ENCODE measurements around the gene AGBL1.

The AGBL1 gene

DNA sequence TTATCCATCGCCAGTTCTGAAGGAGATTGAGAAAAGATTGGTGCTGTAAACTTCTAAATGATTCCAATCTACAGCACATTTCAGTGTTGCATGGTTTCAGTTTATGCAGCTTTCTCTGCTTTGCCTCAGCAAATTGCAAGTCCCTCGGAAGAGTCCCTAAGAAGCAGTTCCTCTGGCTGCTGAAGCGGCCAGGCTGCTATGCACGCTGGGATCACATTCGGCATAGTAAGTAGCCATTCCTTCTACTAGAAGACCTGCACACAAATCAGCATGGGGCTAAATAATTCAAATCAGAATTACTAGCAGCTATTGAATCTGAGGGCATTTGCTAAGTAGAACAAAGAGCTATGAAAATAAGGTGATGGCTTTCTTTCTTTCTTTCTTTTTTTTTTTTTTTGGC, 769.5 kb downstream of the AGBL1 start:
- Mint-ChIP-seq H3K27ac (ENCODE audit: low read depth) (no peak overlapping the region), H3K4me1 (no peaks in the 10 kb centered on the region), H3K36me3 (ENCODE audit: insufficient read depth) (no peaks in the 10 kb centered on the region), H3K9me3 (peaks cover 6% of the 10 kb centered on the region), H3K27me3 (peaks cover 7% of the 10 kb centered on the region), H3K4me3 (no peak overlapping the region)
- no peak for DNase-seq (ENCODE audit: low spot score in 2 of 2)
- no peak for ATAC-seq (replicated peaks; ENCODE audit: extremely low read depth, poor library complexity, severe bottlenecking)

DNA sequence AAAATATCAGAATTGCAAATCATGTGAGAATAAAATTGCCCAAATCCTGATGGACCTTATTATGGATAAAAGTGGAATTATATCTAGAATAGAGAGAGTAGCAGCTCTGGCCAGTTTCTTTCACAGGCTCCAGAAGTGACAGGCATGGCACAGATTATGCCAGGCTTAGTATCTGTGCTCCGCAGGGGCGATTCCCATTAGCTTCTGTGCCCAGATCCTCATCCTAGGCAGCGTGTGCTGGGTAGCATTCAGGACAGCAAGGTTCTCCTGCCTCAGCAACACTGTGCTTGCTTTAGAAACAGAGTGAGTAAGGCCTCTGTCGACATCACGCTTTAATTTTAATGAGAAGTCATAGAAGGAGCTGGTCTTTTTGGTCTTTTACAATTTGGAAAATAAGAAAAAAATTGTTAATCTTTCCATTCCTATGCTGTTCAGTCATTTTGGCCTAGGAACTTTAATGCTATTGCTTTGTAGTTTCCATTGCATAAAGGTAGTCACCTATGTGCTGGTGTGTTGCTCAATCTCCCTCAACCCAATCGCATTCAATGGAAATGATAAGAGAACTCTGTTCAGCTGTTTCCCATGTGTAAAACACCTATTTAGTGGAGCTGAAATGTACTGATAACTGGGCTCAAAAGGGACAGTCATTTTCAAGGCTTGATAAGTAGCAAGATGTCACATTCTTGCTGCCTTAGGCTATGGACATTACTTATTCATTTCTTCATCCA, 770.1 kb downstream of the AGBL1 start:
- peaks cover 6% of the 10 kb centered on the region for H3K9me3 Mint-ChIP-seq
- H3K4me1 Mint-ChIP-seq, result no peaks in the 10 kb centered on the region
- no peaks in the 10 kb centered on the region for H3K36me3 Mint-ChIP-seq (ENCODE audit: insufficient read depth)
- H3K4me3 Mint-ChIP-seq, result no peak overlapping the region
- ATAC-seq (replicated peaks; ENCODE audit: extremely low read depth, poor library complexity, severe bottlenecking) (no peak), DNase-seq (ENCODE audit: low spot score in 2 of 2) (no peak)
- H3K27ac Mint-ChIP-seq (ENCODE audit: low read depth), result no peak overlapping the region
- peaks cover 7% of the 10 kb centered on the region for H3K27me3 Mint-ChIP-seq

DNA sequence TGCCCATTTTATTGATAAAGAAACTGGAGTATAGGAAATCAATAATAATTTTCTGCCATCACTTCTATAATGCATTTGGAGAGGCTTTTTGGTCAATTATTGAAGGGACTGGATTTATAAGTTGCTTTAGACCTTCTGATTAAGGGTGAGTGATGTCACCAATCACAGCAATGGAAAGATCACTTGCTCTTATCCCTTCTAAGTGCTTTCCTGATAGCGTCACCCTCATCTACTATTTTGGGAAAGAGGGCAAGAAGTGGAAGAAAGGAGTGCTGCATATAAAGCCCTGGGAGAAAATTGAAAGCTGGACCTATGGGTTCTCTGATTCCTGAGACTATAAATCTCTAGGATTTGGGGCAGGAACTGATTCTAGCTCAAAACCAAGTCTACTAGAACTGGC, 771.3 kb downstream of the AGBL1 start:
- Mint-ChIP-seq H3K4me3 (no peak overlapping the region), H3K27me3 (peaks cover 7% of the 10 kb centered on the region), H3K4me1 (no peaks in the 10 kb centered on the region), H3K9me3 (peaks cover 3% of the 10 kb centered on the region), H3K27ac (ENCODE audit: low read depth) (no peak overlapping the region), H3K36me3 (ENCODE audit: insufficient read depth) (no peaks in the 10 kb centered on the region)
- no peak for ATAC-seq (replicated peaks; ENCODE audit: extremely low read depth, poor library complexity, severe bottlenecking)
- DNase-seq (ENCODE audit: low spot score in 2 of 2), result no peak

DNA sequence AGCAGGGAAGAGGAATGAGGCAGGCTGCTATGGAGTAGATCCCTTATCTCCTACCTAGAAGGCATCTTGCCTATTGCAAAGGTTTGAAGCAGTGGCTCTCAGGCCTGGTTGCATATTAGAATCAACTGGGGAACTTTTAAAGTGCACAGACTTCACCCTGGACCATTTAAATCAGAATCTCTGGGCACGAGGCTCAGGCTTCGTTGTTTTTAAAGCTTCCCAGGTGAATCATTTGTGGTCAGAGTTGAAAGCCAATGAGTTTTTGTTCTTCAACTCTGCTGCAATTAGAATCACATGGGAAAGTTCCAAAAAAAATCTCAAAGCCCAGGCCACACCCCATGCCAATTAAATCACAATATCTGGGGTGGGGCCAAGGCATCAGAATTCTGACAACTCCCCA, 773.1 kb downstream of the AGBL1 start:
- Mint-ChIP-seq H3K27me3 (peaks cover 12% of the 10 kb centered on the region), H3K4me1 (no peaks in the 10 kb centered on the region), H3K36me3 (ENCODE audit: insufficient read depth) (no peaks in the 10 kb centered on the region), H3K27ac (ENCODE audit: low read depth) (no peak overlapping the region), H3K9me3 (peaks cover 7% of the 10 kb centered on the region), H3K4me3 (no peak overlapping the region)
- no peak for DNase-seq (ENCODE audit: low spot score in 2 of 2)
- ATAC-seq (replicated peaks; ENCODE audit: extremely low read depth, poor library complexity, severe bottlenecking), result no peak

DNA sequence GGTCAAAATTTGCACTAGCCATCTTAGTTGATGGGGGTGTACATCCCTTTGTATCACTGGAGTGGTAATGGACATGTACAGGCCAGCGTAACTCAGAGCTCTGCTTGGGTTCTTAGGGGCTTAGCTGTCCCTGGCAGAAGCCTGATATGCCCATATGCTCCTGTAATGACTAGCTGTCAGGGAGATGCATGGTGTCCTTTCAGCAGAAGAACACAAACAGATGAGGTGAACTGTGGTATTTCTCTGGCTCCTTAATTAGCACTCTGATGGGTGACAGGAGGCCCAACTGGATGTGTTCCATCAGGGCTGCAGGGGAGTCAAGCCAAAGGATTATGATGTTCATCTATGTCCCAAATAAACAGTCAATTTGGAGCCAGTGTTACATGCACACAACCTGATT, 774.5 kb downstream of the AGBL1 start:
- Mint-ChIP-seq H3K27ac (ENCODE audit: low read depth) (no peak overlapping the region), H3K4me1 (no peaks in the 10 kb centered on the region), H3K9me3 (peaks cover 7% of the 10 kb centered on the region), H3K27me3 (peaks cover 16% of the 10 kb centered on the region), H3K36me3 (ENCODE audit: insufficient read depth) (no peaks in the 10 kb centered on the region), H3K4me3 (no peak overlapping the region)
- ATAC-seq (replicated peaks; ENCODE audit: extremely low read depth, poor library complexity, severe bottlenecking), result no peak
- no peak for DNase-seq (ENCODE audit: low spot score in 2 of 2)

DNA sequence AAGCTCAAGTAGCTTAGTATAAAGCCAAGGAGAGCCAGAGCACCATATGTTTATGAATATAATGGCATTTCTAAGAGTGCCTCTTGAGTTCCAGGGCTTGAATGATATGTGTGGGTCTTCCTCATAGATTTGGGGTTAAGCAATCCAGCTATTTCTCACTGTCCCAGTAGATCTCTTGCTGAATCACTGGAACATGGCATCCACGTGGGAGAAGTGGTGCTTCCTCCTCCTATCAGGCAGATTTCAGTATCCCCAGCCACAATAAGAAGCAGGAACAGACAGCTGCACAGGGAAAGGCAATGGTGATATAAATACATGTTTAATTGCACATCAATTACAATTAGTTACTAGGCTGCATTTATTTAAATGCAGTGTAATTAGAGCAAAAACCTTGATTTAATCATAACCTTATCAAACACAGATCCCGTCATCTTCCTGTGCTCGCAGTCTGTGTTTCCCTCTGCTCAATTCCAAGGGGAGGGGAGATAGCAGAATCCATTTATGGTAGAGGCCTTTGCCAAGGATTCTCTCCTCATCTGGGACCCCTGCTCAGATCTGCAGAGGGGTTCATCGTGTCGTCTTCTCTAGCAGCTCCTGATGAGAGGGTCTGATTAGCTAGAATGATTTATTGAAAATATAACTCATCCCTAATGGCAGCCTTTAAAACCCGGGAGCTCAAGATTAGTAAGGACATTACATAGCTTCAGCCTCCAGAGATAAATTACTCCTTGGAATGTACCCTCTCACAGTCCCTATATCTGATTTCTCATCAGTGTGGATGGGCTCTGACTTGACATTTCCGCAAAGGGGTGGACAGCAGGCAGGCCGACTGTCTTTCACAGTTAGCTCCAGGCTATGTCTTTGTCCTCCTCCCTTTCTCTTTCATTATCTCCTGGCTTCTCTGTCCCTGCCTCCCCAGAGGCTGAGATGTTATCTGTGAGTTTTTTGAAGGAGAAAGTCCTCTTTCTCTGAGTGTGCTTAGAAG, 775.9 kb downstream of the AGBL1 start:
- ATAC-seq (replicated peaks; ENCODE audit: extremely low read depth, poor library complexity, severe bottlenecking), result no peak
- H3K36me3 Mint-ChIP-seq (ENCODE audit: insufficient read depth), result no peaks in the 10 kb centered on the region
- H3K4me1 Mint-ChIP-seq, result no peaks in the 10 kb centered on the region
- H3K4me3 Mint-ChIP-seq, result no peak overlapping the region
- H3K9me3 Mint-ChIP-seq, result peaks cover 7% of the 10 kb centered on the region
- H3K27ac Mint-ChIP-seq (ENCODE audit: low read depth), result no peak overlapping the region
- DNase-seq (ENCODE audit: low spot score in 2 of 2), result no peak
- H3K27me3 Mint-ChIP-seq, result peaks cover 16% of the 10 kb centered on the region

DNA sequence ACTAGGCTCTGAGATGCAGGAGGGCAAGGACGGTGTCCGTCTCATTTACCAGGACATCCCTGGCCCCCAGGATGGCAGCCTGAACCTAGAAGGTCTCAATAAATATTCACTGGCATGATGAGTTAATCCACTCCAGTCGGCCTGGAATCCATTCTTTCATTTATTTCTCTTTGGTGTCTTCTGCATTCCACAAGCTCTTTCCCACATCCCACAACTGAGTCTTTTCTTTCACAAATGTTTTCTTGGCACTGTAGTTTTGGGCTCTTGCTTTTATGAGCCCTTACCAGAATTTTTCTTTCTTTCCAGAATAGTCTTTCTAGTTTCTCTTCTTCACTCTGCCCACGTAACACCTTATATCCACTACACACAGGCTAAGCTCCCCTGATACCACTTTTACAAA, 778.0 kb downstream of the AGBL1 start:
- DNase-seq (ENCODE audit: low spot score in 2 of 2) (no peak), ATAC-seq (replicated peaks; ENCODE audit: extremely low read depth, poor library complexity, severe bottlenecking) (no peak)
- H3K36me3 Mint-ChIP-seq (ENCODE audit: insufficient read depth), result no peaks in the 10 kb centered on the region
- H3K4me3 Mint-ChIP-seq, result no peak overlapping the region
- H3K9me3 Mint-ChIP-seq, result peaks cover 7% of the 10 kb centered on the region
- H3K4me1 Mint-ChIP-seq, result no peaks in the 10 kb centered on the region
- no peak overlapping the region for H3K27ac Mint-ChIP-seq (ENCODE audit: low read depth)
- H3K27me3 Mint-ChIP-seq, result peaks cover 16% of the 10 kb centered on the region

DNA sequence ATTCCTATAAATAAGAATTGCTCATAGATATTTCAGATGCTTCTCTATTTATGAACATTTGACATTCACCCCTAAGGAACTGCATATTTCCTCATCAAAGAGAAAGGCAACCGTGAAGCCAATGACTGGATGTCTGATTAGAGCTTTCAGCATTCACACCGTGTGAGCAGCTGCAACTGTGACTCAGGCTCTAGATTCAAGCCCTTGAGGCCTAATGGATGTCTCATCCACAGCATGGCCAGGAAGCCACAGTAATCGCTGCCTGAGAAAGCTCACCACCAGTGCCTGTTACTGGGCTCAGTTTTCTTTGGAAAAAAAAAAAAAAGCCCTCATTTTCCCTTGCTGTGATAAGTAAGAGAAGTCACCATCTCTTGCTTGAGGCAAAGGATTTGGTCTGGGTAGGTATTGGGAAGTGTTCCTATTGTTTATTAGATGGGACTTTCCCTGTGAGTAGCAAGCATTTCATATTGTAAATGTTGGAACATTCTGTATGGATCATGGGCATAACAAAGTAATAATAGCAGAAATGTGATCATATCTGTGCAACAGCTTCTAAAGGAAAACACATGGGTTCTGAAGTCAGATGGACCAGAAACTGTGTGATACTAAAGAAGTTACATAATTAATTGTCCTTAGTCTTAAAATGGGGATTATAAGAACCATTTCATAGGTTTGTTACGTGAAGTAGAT, 783.7 kb downstream of the AGBL1 start:
- Mint-ChIP-seq H3K4me1 (no peaks in the 10 kb centered on the region), H3K9me3 (no peaks in the 10 kb centered on the region), H3K4me3 (no peak overlapping the region), H3K27ac (ENCODE audit: low read depth) (no peak overlapping the region), H3K36me3 (ENCODE audit: insufficient read depth) (no peaks in the 10 kb centered on the region), H3K27me3 (no peaks in the 10 kb centered on the region)
- no peak for DNase-seq (ENCODE audit: low spot score in 2 of 2)
- ATAC-seq (replicated peaks; ENCODE audit: extremely low read depth, poor library complexity, severe bottlenecking), result no peak

DNA sequence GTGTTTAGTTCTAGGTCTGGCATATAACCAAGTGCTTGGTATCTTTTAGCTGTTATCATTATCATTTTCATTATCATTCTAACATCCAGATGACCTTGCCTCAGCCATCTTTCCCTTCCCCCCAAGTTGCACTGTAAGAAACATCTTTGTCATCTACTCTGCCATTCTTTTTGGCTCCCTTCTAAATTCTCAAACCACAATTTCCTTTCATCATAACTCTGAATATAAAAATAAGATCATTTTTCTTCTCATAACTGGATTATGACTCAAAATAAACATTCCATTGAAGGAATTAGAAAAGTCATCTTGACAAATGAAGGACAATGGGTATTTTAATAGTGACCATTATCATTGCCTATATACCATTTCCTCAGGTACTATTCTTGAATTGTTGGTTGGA, 786.2 kb downstream of the AGBL1 start:
- Mint-ChIP-seq H3K27ac (ENCODE audit: low read depth) (no peak overlapping the region), H3K27me3 (peaks cover 2% of the 10 kb centered on the region), H3K9me3 (no peaks in the 10 kb centered on the region), H3K4me1 (no peaks in the 10 kb centered on the region), H3K4me3 (no peak overlapping the region), H3K36me3 (ENCODE audit: insufficient read depth) (no peaks in the 10 kb centered on the region)
- DNase-seq (ENCODE audit: low spot score in 2 of 2), result no peak
- no peak for ATAC-seq (replicated peaks; ENCODE audit: extremely low read depth, poor library complexity, severe bottlenecking)

DNA sequence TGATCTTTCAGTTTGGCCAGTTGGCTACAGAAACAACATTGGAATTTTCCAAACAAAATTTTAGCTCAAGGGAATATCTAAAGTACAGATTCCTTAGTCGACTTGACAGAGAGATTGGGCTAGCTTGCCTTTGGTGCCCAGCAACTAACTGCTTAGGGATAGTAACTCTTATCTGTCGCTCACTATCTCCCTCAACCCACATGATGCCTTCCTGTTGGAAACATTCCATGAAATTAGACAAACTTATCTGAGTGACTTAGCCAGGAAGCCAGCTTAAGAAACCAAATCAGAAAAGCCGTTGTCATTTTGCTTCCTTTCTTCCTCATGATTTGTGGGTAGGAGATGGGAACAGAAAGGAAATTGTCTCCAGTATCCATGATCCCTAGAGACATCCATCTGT, 791.2 kb downstream of the AGBL1 start:
- H3K4me3 Mint-ChIP-seq, result no peak overlapping the region
- H3K9me3 Mint-ChIP-seq, result no peaks in the 10 kb centered on the region
- ATAC-seq (replicated peaks; ENCODE audit: extremely low read depth, poor library complexity, severe bottlenecking), result no peak
- no peak for DNase-seq (ENCODE audit: low spot score in 2 of 2)
- no peak overlapping the region for H3K27ac Mint-ChIP-seq (ENCODE audit: low read depth)
- no peaks in the 10 kb centered on the region for H3K36me3 Mint-ChIP-seq (ENCODE audit: insufficient read depth)
- no peaks in the 10 kb centered on the region for H3K4me1 Mint-ChIP-seq
- peaks cover 12% of the 10 kb centered on the region for H3K27me3 Mint-ChIP-seq

DNA sequence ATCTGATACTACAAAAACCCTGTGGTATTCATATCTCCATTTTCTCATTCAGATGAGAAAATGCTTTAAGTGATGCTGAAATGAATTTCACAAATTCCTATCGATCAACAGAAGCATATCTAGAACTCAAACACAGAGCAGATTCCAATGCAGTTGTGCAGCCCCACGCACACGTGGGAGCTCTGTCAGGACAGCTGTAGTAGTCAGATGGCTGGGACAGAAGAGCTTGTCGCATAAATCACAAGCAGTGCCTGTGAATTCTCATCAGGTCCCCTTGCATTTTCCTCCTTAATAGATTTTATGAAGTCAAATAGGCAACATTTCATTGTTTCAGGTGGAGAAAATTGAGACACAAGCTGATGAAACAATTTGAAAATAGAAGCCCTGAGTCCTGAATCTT, 792.3 kb downstream of the AGBL1 start:
- no peaks in the 10 kb centered on the region for H3K9me3 Mint-ChIP-seq
- no peaks in the 10 kb centered on the region for H3K4me1 Mint-ChIP-seq
- no peak for ATAC-seq (replicated peaks; ENCODE audit: extremely low read depth, poor library complexity, severe bottlenecking)

DNA sequence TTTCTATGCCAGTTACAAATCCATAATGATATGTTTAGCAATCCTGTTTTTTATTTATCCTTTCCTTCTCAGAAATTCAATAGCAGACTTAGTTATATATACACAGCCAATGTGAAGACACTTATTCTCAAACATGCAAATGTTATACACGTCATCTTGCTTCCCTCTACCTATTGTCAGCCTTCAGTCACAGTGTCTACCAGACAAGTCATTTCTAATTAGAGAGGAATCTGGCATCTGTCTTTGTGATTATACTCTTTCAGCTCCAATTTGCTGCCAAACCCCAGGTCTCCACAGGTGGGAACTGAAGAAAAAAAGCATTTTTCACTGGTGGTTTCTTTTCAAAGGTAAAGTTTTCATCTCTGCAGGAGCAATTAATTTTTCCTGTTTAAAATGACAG, 793.1 kb downstream of the AGBL1 start:
- Mint-ChIP-seq H3K27ac (ENCODE audit: low read depth) (no peak overlapping the region), H3K27me3 (peaks cover 12% of the 10 kb centered on the region), H3K4me3 (no peak overlapping the region), H3K36me3 (ENCODE audit: insufficient read depth) (no peaks in the 10 kb centered on the region), H3K4me1 (no peaks in the 10 kb centered on the region), H3K9me3 (no peaks in the 10 kb centered on the region)
- no peak for DNase-seq (ENCODE audit: low spot score in 2 of 2)
- no peak for ATAC-seq (replicated peaks; ENCODE audit: extremely low read depth, poor library complexity, severe bottlenecking)

More for the DNA sequence above, 792.3 kb downstream of the AGBL1 start:
- Mint-ChIP-seq H3K4me3 (no peak overlapping the region), H3K36me3 (ENCODE audit: insufficient read depth) (no peaks in the 10 kb centered on the region), H3K27me3 (peaks cover 12% of the 10 kb centered on the region), H3K27ac (ENCODE audit: low read depth) (no peak overlapping the region)
- no peak for DNase-seq (ENCODE audit: low spot score in 2 of 2)

Measured in central memory CD8-positive, alpha-beta T cell (primary cell).